CD14-positive monocyte (primary cell): ENCODE measurements around the gene ELFN1. TPM values are rescaled to one million over a fixed set of nuclear protein-coding genes. Genes with fewer than 3 reads are reported as not detected.

ENCODE experiments used
- DNase-seq, 3 donors: peaks; one replicate each; pipeline ENCODE4 v3.0.0-alpha.2; 2011 to 2022
- H2AFZ ChIP-seq: 2 replicates; pipeline ENCODE4 v1.6.0; 2012; ENCODE audit warnings: mild to moderate bottlenecking, low read depth, low read length, inconsistent platforms; ENCODE audit not compliant: insufficient read depth, poor library complexity, severe bottlenecking
- H3K27ac ChIP-seq, 2 donors: 1 replicate in 1 of 2; 2 replicates in 1 of 2; pipeline ENCODE4 v1.5.1; 2012 to 2013; ENCODE audit warnings: low read length in 2 of 2, control low read depth in 1 of 2, inconsistent platforms in 1 of 2, low read depth in 1 of 2, mild to moderate bottlenecking in 1 of 2
- H3K27me3 ChIP-seq, 2 donors: one replicate each; pipeline versions ENCODE4 v1.6.0 to v1.6.1; 2011 to 2013; ENCODE audit warnings: low read length in 2 of 2; ENCODE audit not compliant: control insufficient read depth in 2 of 2, insufficient read depth in 2 of 2
- H3K36me3 ChIP-seq, 2 donors: replicated peaks in 1 of 2; 1 replicate in 1 of 2; 2 replicates in 1 of 2; pipeline versions ENCODE4 v1.5.1 to v1.6.1; 2012 to 2013; ENCODE audit warnings: low read length in 2 of 2, control low read depth in 1 of 2, inconsistent platforms in 1 of 2, mild to moderate bottlenecking in 1 of 2; ENCODE audit not compliant: insufficient read depth in 2 of 2, control insufficient read depth in 1 of 2
- H3K4me1 ChIP-seq, 2 donors: 1 replicate in 1 of 2; 2 replicates in 1 of 2; pipeline versions ENCODE4 v1.5.1 to v1.6.1; 2012 to 2013; ENCODE audit warnings: low read length in 2 of 2, control low read depth in 1 of 2, inconsistent platforms in 1 of 2, mild to moderate bottlenecking in 1 of 2, moderate library complexity in 1 of 2; ENCODE audit not compliant: insufficient read depth in 2 of 2, control insufficient read depth in 1 of 2
- H3K4me2 ChIP-seq: replicated peaks from 2 replicates; pipeline ENCODE3; 2012; ENCODE audit warnings: low read length, moderate library complexity, mild to moderate bottlenecking; ENCODE audit not compliant: poor library complexity, severe bottlenecking; ENCODE audit errors: extremely low read depth
- H3K4me3 ChIP-seq, 3 experiments: fragments of 200-600 bp in 1 of 3; sonication (generic) in 1 of 3; replicated peaks in 1 of 3; 1 replicate in 2 of 3; 2 replicates in 1 of 3; pipeline ENCODE4 v1.5.1; 2011 to 2013; ENCODE audit warnings: low read length in 3 of 3, mild to moderate bottlenecking in 3 of 3, control low read depth in 2 of 3, low read depth in 2 of 3, inconsistent platforms in 1 of 3, moderate library complexity in 1 of 3
- H3K79me2 ChIP-seq: 2 replicates; pipeline ENCODE4 v1.6.0; 2012; ENCODE audit warnings: mild to moderate bottlenecking, control low read depth, inconsistent platforms, low read length, moderate library complexity; ENCODE audit not compliant: insufficient read depth
- H3K9ac ChIP-seq: 2 replicates; pipeline ENCODE4 v1.6.0; 2017; ENCODE audit warnings: low read length, mild to moderate bottlenecking; ENCODE audit not compliant: insufficient read depth, poor library complexity, severe bottlenecking
- H3K9me3 ChIP-seq, 2 donors: replicated peaks in 1 of 2; 1 replicate in 1 of 2; 2 replicates in 1 of 2; pipeline versions ENCODE4 v1.5.1 to v1.6.1; 2012 to 2013; ENCODE audit warnings: low read length in 2 of 2, control low read depth in 1 of 2; ENCODE audit not compliant: control insufficient read depth in 1 of 2, insufficient read depth in 1 of 2
- H4K20me1 ChIP-seq: 2 replicates; pipeline ENCODE4 v1.6.0; 2012; ENCODE audit warnings: mild to moderate bottlenecking, low read length, control low read depth, moderate library complexity; ENCODE audit not compliant: insufficient read depth
- H3K27ac Mint-ChIP-seq, 7 donors: one replicate each; pipeline ENCODE4 v1.8.0; 2020; ENCODE audit warnings: mild to moderate bottlenecking in 7 of 7, mixed read lengths in 7 of 7, moderate library complexity in 6 of 7, inconsistent platforms in 2 of 7
- H3K27me3 Mint-ChIP-seq, 3 donors: one replicate each; pipeline ENCODE4 v1.8.0; 2021 to 2022; ENCODE audit warnings: low read depth in 3 of 3, mild to moderate bottlenecking in 3 of 3, mixed read lengths in 3 of 3, moderate library complexity in 3 of 3, inconsistent platforms in 1 of 3
- H3K36me3 Mint-ChIP-seq, 2 donors: one replicate each; pipeline ENCODE4 v1.8.0; 2020; ENCODE audit warnings: mixed read lengths in 2 of 2, inconsistent platforms in 1 of 2, mild to moderate bottlenecking in 1 of 2
- H3K4me1 Mint-ChIP-seq: one replicate; pipeline ENCODE4 v1.8.0; 2020; ENCODE audit warnings: mild to moderate bottlenecking, mixed read lengths
- H3K4me3 Mint-ChIP-seq, 2 donors: one replicate each; pipeline ENCODE4 v1.8.0; 2020; ENCODE audit warnings: mild to moderate bottlenecking in 2 of 2, mixed read lengths in 2 of 2, moderate library complexity in 1 of 2
- H3K9me3 Mint-ChIP-seq, 7 donors: one replicate each; pipeline ENCODE4 v1.8.0; 2020 to 2022; ENCODE audit warnings: mixed read lengths in 7 of 7, mild to moderate bottlenecking in 6 of 7, moderate library complexity in 6 of 7, inconsistent platforms in 2 of 7
- WGBS: methylation state at CpG from one replicate; pipeline ENCODE4 v1.1.5; 2013; ENCODE audit warnings: missing lambda C conversion rate; ENCODE audit not compliant: insufficient coverage; 5-methylcytosine and 5-hydroxymethylcytosine counted together
- intact Hi-C, 2 donors: fragments of 100-400 bp; cut with micrococcal nuclease; formaldehyde crosslinking; loops; one replicate each; pipeline versions ENCODE4 v1.15.0 to v1.15.1; 2023
- polyA plus RNA-seq, 3 donors: library from polyadenylated mRNA; depleted of rRNA in 1 of 3; unstranded in 2 of 3; stranded (reverse) in 1 of 3; fragments of 300-500 nt in 2 of 3; fragments of >200 nt in 1 of 3; fragmentation: Illumina TruSeq in 2 of 3; gene quantifications; 1 replicate in 2 of 3; 2 replicates in 1 of 3; pipeline ENCODE4 v1.2.3, GENCODE V29; 2012 to 2021
- TF ChIP-seq, protein P1 (sequence below): fragments of 200-600 bp; IDR thresholded peaks from one replicate; pipeline ENCODE4 v1.8.0; 2022; ENCODE audit warnings: antibody characterized with exemption, mild to moderate bottlenecking

Gene ELFN1
- polyA plus RNA-seq, 3 donors, result not detected

DNA sequence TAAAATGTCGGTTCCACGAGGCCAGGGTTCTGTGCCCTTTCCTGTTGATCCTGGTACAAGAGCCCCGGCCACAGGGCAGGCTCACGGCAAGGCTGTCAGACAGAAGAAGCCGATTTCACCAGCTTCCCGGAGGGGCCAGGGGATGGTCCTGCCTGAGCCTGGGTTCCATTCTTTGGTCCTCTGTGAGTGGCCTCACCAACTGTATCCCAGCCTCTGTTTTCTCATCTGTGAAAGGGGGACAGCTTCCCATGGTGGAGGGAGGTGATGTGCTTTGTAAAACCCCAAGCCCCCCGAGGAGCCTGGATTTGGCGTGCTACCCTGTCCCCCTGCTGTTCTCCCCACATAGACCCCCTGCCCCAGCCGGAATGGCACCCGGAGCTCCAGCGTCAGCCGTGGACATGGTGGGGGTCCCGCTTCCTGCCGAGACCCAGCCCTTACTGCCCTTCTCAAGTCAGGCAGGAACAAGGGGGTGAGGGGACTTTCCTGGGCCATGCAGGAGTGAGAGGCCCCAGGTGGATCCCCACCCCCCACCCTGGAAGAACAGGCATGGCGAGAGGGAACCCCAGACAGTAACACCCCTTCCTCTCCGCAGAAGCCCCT, 28.3 kb upstream of the ELFN1 start:
- Histone ChIP-seq H3K36me3 (no peaks in the 10 kb centered on the region), H4K20me1 (no peaks in the 10 kb centered on the region), H3K4me1 (no peaks in the 10 kb centered on the region), H3K27ac (no peak overlapping the region), H3K4me3 (no peak overlapping the region), H3K27me3 (no peaks in the 10 kb centered on the region), H3K9me3 (peaks cover 11 to 13% of the 10 kb centered on the region in 2 donors), H3K9ac (no peak overlapping the region), H3K79me2 (no peaks in the 10 kb centered on the region), H2AFZ (no peak overlapping the region), H3K4me2 (no peak overlapping the region)
- Mint-ChIP-seq H3K36me3 (no peaks in the 10 kb centered on the region), H3K4me1 (no peaks in the 10 kb centered on the region), H3K9me3 (peaks cover 5 to 16% (median 13%) of the 10 kb centered on the region in 7 donors), H3K27ac (no peak overlapping the region), H3K4me3 (no peak overlapping the region), H3K27me3 (peaks cover 2 to 16% (median 8%) of the 10 kb centered on the region in 3 donors)
- no peak for DNase-seq
- TF ChIP-seq, protein P1, sequence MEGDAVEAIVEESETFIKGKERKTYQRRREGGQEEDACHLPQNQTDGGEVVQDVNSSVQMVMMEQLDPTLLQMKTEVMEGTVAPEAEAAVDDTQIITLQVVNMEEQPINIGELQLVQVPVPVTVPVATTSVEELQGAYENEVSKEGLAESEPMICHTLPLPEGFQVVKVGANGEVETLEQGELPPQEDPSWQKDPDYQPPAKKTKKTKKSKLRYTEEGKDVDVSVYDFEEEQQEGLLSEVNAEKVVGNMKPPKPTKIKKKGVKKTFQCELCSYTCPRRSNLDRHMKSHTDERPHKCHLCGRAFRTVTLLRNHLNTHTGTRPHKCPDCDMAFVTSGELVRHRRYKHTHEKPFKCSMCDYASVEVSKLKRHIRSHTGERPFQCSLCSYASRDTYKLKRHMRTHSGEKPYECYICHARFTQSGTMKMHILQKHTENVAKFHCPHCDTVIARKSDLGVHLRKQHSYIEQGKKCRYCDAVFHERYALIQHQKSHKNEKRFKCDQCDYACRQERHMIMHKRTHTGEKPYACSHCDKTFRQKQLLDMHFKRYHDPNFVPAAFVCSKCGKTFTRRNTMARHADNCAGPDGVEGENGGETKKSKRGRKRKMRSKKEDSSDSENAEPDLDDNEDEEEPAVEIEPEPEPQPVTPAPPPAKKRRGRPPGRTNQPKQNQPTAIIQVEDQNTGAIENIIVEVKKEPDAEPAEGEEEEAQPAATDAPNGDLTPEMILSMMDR, result no peak
- intact Hi-C loops, result no loop called here
- 84% methylated on average over 9 of the region's 16 CpGs for WGBS

DNA sequence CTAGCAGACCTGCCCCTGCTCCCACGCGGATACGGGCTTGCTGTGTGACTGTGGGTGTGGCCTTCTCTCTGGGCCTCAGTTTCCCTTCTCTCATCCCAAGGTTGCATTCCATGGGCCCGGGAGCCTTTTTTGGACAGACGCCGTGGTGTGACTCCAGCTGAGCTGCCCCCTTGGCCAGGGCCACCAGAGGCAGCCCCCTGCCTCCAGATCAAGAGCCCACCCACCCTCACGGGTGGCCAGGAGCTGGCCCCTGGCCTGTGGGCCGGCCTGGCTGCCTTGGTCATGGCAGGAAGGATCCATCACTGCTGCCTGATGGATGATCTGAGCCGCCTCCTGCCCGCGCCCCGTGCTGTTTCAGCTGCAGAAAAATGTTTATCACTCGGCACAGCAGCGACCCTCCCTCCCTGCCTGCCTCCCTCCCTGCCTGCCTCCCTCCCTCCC, 27.8 kb upstream of the ELFN1 start:
- WGBS, result 56% methylated on average over 4 of the region's 14 CpGs

More for the DNA sequence above, 27.8 kb upstream of the ELFN1 start:
- no peak overlapping the region for H3K4me2 ChIP-seq
- no peak overlapping the region for H3K4me3 Mint-ChIP-seq
- H4K20me1 ChIP-seq, result no peaks in the 10 kb centered on the region
- no peaks in the 10 kb centered on the region for H3K27me3 ChIP-seq
- H3K9me3 Mint-ChIP-seq, result peaks cover 0 to 10% (median 7%) of the 10 kb centered on the region in 7 donors
- no peak overlapping the region for H3K27ac Mint-ChIP-seq
- no peaks in the 10 kb centered on the region for H3K36me3 Mint-ChIP-seq
- no peak overlapping the region for H3K9ac ChIP-seq
- TF ChIP-seq, protein P1, result no peak
- peaks cover 4 to 19% (median 8%) of the 10 kb centered on the region in 3 donors for H3K27me3 Mint-ChIP-seq
- no peaks in the 10 kb centered on the region for H3K4me1 Mint-ChIP-seq
- no peaks in the 10 kb centered on the region for H3K36me3 ChIP-seq
- no peaks in the 10 kb centered on the region for H3K79me2 ChIP-seq
- intact Hi-C loops, result no loop called here
- H3K9me3 ChIP-seq, result peaks cover 6 to 7% of the 10 kb centered on the region in 2 donors
- H3K4me1 ChIP-seq, result no peaks in the 10 kb centered on the region
- DNase-seq, result no peak
- H2AFZ ChIP-seq, result no peak overlapping the region
- no peak overlapping the region for H3K27ac ChIP-seq
- H3K4me3 ChIP-seq, result no peak overlapping the region
